Esophagus muscularis mucosa (tissue), 4 donors: ENCODE data around the gene FAN1. TPM values are rescaled to one million over a fixed set of nuclear protein-coding genes. Genes with fewer than 3 reads are reported as not detected.
A peak's percentile ranks its signal among the peaks of the same experiment; 100 is the strongest.

ENCODE experiments used
- DNase-seq: peaks from one replicate; pipeline ENCODE4 v3.0.0-alpha.2; 2017; ENCODE audit errors: extremely low spot score
- H3K27ac ChIP-seq, 4 donors: fragments of 200-600 bp; sonication (generic); replicated peaks in 1 of 4; 1 replicate in 3 of 4; 2 replicates in 1 of 4; pipeline ENCODE4 v1.5.1; 2016 to 2019; ENCODE audit warnings: mild to moderate bottlenecking in 1 of 4
- H3K27me3 ChIP-seq, 4 donors: fragments of 200-600 bp; sonication (generic); one replicate each; pipeline versions ENCODE4 v1.5.1 to v1.6.0; 2016 to 2019
- H3K36me3 ChIP-seq, 4 donors: fragments of 200-600 bp; sonication (generic); one replicate each; pipeline ENCODE4 v1.5.1; 2016 to 2019
- H3K4me1 ChIP-seq, 4 donors: fragments of 200-600 bp; sonication (generic); one replicate each; pipeline ENCODE4 v1.5.1; 2016 to 2019
- H3K4me3 ChIP-seq, 4 donors: fragments of 200-600 bp; sonication (generic); 1 replicate in 2 of 4; 2 replicates in 2 of 4; pipeline ENCODE4 v1.5.1; 2016 to 2019; ENCODE audit warnings: mild to moderate bottlenecking in 4 of 4, moderate library complexity in 1 of 4
- H3K9me3 ChIP-seq, 4 donors: fragments of 200-600 bp; sonication (generic); 1 replicate in 3 of 4; 2 replicates in 1 of 4; pipeline ENCODE4 v1.5.1; 2016 to 2019
- CTCF ChIP-seq, 3 experiments: fragments of 200-600 bp in 2 of 3; fragments of 450-650 bp in 1 of 3; sonication (generic) in 2 of 3; IDR thresholded peaks; one replicate each; pipeline ENCODE4 v1.5.1; 2017 to 2019; ENCODE audit warnings: antibody characterized with exemption in 3 of 3, mild to moderate bottlenecking in 2 of 3, moderate library complexity in 1 of 3
- EP300 ChIP-seq: sonication (generic); formaldehyde crosslinking; IDR thresholded peaks from one replicate; pipeline ENCODE4 v1.6.1; 2017; ENCODE audit warnings: antibody characterized with exemption
- POLR2A ChIP-seq: fragments of 450-650 bp; IDR thresholded peaks from one replicate; pipeline ENCODE4 v1.6.1; 2017; ENCODE audit warnings: antibody characterized with exemption, moderate library complexity, mild to moderate bottlenecking, low read depth
- POLR2AphosphoS5 ChIP-seq, 2 donors: sonication (generic); formaldehyde crosslinking; IDR thresholded peaks; one replicate each; pipeline ENCODE4 v1.6.1; 2017; ENCODE audit warnings: antibody characterized with exemption in 2 of 2
- WGBS: methylation state at CpG from one replicate; pipeline ENCODE4 v1.1.5; 2018; 5-methylcytosine and 5-hydroxymethylcytosine counted together
- intact Hi-C: fragments of 100-400 bp; cut with DNase I; formaldehyde crosslinking; loops from one replicate; pipeline ENCODE4 v1.15.1; 2023
- total RNA-seq, 4 donors: library from RNA; depleted of rRNA; stranded (reverse); fragments of >200 nt; gene quantifications; one replicate each; pipeline versions ENCODE4 v1.1.0 to v1.2.1, GENCODE V29; 2016

The FAN1 gene
- total RNA-seq = 10 to 100 TPM; 13.6 to 18.7 (median 17.4) TPM

GRCh38 chr15:30903497-30904187 is at the start of gene FAN1:
FAN1 (plus strand) TSS chr15:30903915; CDS start chr15:30904664, 749 bp downstream.
- peak within 1 kb of the TSS; percentile 81 to 86 (median 84) for H3K27ac ChIP-seq
- TF ChIP-seq POLR2A (no peak), POLR2AphosphoS5 (IDR thresholded peaks at IDR 0.05) (peak; percentile 81 to 94), CTCF (IDR thresholded peaks at IDR 0.05) (peak in 1 of 3 experiments; percentile 18), EP300 (no peak)
- H3K9me3 ChIP-seq = no peaks in the 10 kb centered on the region
- peaks cover 20 to 38% (median 29%) of the 10 kb centered on the region in 4 donors for H3K4me1 ChIP-seq
- peaks cover 0 to 7% (median 4%) of the 10 kb centered on the region in 4 donors for H3K36me3 ChIP-seq
- H3K27me3 ChIP-seq = no peaks in the 10 kb centered on the region
- H3K4me3 ChIP-seq = peak within 1 kb of the TSS; percentile 77 to 96 (median 85)
- DNase-seq = peak; percentile 95
- intact Hi-C loops = no loop called here
- WGBS = 2% methylated on average over 11 of the region's 65 CpGs

GRCh38 chr15:30859091-30859874 is 44.4 kb upstream of the FAN1 start:
- no peak for DNase-seq
- TF ChIP-seq POLR2AphosphoS5 (IDR thresholded peaks at IDR 0.05) = no peak
- peak; percentile 29 to 65 (median 33) for TF ChIP-seq CTCF (IDR thresholded peaks at IDR 0.05)
- intact Hi-C loops = no loop called here
- H3K4me1 ChIP-seq = no peaks in the 10 kb centered on the region
- H3K4me3 ChIP-seq = no peak overlapping the region
- no peak overlapping the region for H3K27ac ChIP-seq
- peaks cover 0 to 2% (median 0%) of the 10 kb centered on the region in 4 donors for H3K27me3 ChIP-seq
- WGBS = 17% methylated on average over 7 of the region's 7 CpGs
- peaks cover 0 to 2% (median 0%) of the 10 kb centered on the region in 4 donors for H3K9me3 ChIP-seq
- no peaks in the 10 kb centered on the region for H3K36me3 ChIP-seq

DNA sequence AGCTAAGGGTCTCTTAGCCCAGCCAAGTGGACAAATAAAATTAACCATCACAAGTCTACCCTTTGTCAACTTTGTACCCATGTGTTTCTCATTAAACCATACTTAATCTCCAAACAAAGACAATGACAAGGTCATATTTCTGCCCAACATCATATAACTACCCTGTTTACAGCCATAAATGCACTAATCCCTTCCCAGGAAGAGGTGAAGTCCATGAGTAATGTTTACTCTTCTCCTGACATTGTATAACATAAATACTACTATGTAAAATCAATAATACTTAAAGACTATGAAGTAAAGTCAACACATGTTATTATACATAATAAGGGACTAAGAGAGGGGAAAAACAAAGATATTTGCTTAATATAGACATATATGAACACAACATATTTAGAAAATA is 38.5 kb upstream of the FAN1 start:
- Histone ChIP-seq H3K27ac (no peak overlapping the region), H3K27me3 (no peaks in the 10 kb centered on the region), H3K4me3 (no peak overlapping the region), H3K4me1 (no peaks in the 10 kb centered on the region), H3K9me3 (no peaks in the 10 kb centered on the region), H3K36me3 (no peaks in the 10 kb centered on the region)
- intact Hi-C loops = no loop called here
- no peak for DNase-seq
- TF ChIP-seq EP300 (no peak), POLR2AphosphoS5 (IDR thresholded peaks at IDR 0.05) (no peak)

GRCh38 chr15:30870681-30871080 is 33.0 kb upstream of the FAN1 start:
- no peaks in the 10 kb centered on the region for H3K27me3 ChIP-seq
- H3K9me3 ChIP-seq = no peaks in the 10 kb centered on the region
- no peak overlapping the region for H3K27ac ChIP-seq
- H3K4me3 ChIP-seq = no peak overlapping the region
- intact Hi-C loops = no loop called here
- DNase-seq = no peak
- TF ChIP-seq EP300 = no peak
- no peak for TF ChIP-seq CTCF (IDR thresholded peaks at IDR 0.05)
- no peak for TF ChIP-seq POLR2AphosphoS5 (IDR thresholded peaks at IDR 0.05)
- no peak for TF ChIP-seq POLR2A
- WGBS = 82% methylated on average over 1 of the region's 1 CpG
- H3K4me1 ChIP-seq = no peaks in the 10 kb centered on the region
- H3K36me3 ChIP-seq = no peaks in the 10 kb centered on the region

DNA sequence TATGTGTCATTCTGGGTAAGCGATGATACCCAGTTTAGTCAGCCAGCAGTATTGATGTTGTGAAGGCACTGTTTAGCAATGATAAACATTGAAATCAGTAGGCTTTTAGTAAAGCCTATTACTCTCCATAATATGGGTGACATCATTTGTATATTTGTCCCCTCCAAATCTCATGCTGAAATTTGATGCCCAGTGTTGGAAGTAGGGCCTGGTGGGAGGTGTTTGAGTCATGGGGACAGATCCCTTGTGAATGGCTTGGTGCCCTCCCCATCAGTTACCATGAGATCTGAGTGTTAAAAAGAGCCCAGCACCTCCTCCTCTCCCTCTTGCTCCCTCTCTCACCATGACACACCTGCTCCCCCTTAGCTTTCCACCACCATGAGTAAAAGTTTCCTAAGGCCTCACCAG is 31.4 kb upstream of the FAN1 start:
- WGBS = 95% methylated on average over 1 of the region's 1 CpG
- Histone ChIP-seq H3K4me3 (no peak overlapping the region), H3K36me3 (no peaks in the 10 kb centered on the region), H3K4me1 (no peaks in the 10 kb centered on the region), H3K27ac (no peak overlapping the region), H3K9me3 (no peaks in the 10 kb centered on the region), H3K27me3 (no peaks in the 10 kb centered on the region)
- no peak for TF ChIP-seq POLR2AphosphoS5 (IDR thresholded peaks at IDR 0.05)
- TF ChIP-seq POLR2A = no peak
- no peak for TF ChIP-seq CTCF (IDR thresholded peaks at IDR 0.05)
- TF ChIP-seq EP300 = no peak
- intact Hi-C loops = no loop called here
- no peak for DNase-seq
